Measurements from ENCODE around the gene B9D1.

Gene B9D1

DNA sequence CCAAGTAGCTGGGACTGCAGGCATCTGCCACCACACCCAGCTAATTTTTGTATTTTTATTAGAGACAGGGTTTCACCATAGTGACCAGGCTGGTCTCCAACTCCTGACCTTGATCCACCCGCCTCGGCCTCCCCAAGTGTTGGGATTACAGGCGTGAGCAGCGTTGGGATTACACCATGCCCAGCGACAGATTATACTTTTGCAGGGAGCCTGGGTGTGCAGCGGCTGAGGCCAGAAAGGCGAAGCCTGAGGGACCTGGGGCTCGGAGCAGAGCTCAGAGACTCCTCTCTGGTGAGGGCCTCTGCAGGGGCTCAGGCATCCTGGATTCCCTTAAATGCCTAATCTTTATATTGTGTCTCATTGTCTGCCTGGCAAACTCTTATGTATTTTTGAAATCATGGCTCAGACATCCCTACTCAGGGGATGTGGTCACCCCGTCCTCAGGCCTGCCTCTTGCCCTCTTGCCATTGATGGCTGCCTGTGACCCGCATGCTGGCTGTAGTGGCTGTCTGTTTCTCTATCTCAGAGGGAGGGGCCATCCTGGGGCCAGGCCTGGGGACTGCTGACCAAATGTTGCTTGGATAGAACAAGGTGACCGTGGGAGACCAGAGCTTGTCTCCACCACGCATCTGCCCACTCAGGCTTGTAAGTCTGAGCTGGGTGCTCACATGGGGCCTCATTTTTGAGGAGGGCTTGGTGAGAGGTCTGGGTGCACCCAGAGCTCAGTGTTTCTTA is 42.6 kb downstream of the B9D1 start:
- DNase-seq (ENCODE audit: low read depth), result no peak

DNA sequence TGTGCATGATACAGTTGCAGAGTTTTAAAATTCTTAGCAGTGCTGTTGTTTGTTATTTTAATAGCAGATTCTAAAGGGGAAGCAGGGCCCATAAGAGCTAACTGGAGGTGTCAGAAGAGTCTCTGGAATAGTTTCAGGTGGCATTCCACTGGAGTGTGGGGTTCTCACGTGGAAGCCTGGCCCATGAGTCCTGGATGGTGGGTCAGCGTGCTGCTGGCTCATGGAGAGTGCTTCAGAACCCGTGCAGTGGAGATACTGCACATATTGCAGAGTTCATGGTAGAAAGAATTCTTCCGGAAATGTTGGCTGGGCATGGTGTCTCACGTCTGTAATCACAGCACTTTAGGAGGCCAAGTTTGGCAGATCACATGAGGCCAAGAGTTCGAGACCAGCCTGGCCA is 43.9 kb downstream of the B9D1 start:
- DNase-seq (ENCODE audit: low read depth), result no peak

DNA sequence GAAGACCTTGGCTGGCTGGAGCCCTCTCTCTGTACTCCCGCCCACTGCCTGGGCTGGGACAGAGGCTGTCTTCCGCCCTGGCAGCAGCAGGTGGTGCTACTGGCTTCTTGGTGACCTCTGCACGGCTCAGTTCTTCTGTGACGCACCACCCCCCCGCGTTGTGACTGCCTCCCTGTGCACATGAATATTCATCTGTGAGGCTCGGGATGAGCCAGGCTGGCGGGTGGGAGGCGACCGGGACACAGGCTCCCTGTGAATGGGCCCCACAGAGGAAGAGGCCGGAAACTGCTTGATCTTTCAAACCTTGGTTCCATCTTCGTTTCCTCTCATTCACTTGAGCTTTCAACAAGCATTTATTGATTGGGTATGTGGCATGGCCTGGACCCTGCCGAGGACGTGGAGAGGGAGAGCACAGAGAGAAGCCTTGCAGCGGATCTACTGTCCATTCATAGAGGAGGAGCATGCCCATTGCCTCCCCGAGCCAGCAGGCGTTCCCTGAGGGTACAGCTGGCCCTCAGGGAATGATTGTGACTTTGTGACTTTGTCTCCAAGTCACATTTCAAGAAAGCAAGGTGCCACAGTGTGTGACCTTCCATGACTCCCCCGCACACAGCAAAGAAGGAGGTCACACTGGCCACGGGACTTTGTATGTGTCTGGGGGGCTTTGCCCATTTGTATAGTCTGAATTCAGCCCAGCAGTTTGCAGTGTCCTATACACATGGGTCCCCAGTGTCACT is 45.0 kb downstream of the B9D1 start:
- no peak for DNase-seq (ENCODE audit: low read depth)

DNA sequence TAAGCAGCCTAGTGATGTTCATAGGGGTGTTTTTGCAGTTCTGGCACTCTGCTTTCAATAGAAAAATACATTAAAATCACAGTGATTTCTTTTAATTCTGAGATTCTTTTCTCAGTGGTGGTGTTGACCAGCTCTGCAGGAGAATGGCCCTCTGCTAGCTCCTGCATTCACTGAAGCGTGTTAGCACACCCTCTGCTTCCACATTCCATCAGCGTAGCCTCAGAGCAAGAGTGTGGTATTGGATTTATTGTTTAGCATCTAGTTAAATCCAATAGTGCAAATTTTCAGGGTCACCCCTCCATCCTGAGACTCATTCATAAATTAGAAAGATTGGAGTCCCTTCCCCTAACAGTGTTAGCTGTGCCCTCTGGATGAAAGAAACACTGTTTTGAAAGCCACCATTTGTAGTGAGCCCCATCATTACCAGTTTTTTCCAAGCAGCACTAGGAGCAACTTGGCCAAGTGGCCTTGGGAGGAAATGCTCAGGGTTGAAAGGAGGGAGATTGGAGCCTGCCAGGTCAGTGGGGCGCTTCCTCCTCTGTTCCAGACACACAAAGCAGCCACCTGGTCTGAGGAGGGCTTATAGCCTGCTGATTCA is 45.7 kb downstream of the B9D1 start:
- no peak for DNase-seq (ENCODE audit: low read depth)

GRCh38 chr17:19315104-19315503 is 47.4 kb downstream of the B9D1 start:
- no peak for DNase-seq (ENCODE audit: low read depth)

- DNase-seq (ENCODE audit: low read depth), result no peak
Observed at GRCh38 chr17:19313746-19314651, 48.5 kb downstream of the B9D1 start.

- no peak for DNase-seq (ENCODE audit: low read depth)
Observed at GRCh38 chr17:19313066-19313745, 49.3 kb downstream of the B9D1 start.

DNA sequence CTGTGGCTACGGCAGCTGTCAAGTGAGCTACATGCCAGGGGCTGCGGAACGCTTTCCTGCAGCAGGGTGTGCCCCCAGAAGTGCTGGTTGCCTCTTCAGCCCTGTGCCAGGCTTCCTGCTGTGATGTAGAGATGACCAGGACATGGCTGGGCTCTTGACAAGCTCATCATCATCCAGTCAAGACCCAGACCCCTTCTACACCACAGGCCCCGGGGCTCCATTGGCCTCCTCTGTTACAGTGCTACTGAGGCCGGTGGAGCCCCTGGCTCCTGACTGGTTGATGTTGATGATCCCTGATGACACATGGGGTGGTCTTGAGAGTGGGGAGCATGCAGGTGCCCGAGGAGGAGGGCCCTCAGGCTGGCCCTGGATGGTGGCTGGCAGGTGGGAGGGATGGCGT is 50.1 kb downstream of the B9D1 start:
- DNase-seq (ENCODE audit: low read depth), result no peak

- no peak for DNase-seq (ENCODE audit: low read depth)
Observed at GRCh38 chr17:19311421-19312215, 50.9 kb downstream of the B9D1 start.

- no peak for DNase-seq (ENCODE audit: low read depth)
Observed at GRCh38 chr17:19311016-19311415, 51.5 kb downstream of the B9D1 start.

DNA sequence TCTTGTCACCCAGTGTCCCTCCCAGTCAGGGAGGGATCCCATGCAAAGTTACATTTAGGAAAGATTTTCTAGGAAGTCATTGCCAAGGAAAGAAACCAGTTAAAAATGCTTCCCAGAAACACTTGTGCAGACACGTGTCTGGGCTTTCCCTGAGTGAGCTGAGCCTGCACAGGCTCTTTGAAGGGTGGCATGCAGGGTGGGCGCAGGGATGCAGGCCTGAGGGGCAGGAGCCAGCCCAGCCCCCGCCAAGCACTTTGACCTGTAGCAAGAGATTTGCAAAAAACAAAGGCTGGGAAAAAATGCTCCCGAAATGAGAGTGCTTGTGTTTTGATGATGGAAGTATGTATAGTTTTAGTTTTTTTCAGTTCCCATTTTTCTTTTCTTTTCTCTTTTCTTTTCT is 52.4 kb downstream of the B9D1 start:
- no peak for DNase-seq (ENCODE audit: low read depth)

DNA sequence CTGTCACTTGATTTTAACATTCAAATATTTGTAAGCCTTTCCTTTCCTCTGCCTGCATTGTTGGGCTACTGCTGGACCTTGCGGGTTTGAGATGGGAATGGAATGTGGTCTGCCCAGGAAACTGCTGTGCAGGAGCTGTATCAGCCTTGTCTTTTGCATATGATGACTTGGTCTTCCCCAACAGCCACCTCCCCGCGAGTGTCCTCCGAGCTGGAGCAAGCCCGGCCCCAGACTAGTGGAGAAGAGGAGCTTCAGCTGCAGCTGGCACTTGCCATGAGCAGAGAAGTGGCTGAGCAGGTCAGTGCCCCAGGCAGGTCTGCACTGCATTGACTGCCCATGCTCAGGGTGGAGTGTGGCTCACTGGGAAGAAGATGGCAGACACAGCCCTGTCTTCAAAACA is 52.8 kb downstream of the B9D1 start:
- DNase-seq (ENCODE audit: low read depth), result no peak

DNA sequence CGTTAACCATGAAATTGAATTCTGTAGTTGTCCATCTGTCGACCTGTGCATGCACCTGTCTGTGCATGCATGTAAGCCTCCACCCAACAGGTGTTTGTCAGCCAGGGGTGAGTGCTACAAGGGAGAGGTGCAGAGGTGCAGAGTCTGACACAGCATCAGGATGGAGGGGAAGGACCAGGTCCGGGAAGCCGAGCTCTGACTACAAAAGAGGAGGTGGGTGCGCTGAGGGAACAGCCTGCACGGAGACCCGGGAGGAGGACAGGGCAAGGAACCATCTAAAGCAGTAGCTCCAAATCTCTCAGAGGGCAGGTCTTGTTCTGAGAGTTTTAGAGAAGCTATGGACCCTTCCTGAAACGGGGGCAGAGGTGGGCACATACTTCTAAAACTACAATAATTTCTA is 54.1 kb downstream of the B9D1 start:
- DNase-seq (ENCODE audit: low read depth), result no peak

DNA sequence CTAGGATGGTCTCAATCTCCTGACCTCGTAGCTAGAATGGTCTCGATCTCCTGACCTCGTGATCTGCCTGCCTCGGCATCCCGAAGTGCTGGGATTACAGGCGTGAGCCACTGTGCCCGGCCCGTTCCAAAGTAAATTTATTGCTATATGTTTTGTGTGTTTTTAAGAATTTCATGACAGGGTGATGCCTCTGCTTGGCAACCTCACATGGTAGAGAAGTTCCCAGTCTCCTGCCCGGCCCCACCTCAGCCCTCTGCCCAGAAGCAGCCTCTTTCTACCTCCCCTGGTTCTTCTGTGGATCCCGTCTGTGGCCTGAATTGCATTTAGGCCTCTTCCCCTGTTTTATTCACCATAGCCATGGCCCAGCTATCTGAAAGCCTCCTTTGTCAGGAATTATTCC is 55.0 kb downstream of the B9D1 start:
- no peak for DNase-seq (ENCODE audit: low read depth)

DNA sequence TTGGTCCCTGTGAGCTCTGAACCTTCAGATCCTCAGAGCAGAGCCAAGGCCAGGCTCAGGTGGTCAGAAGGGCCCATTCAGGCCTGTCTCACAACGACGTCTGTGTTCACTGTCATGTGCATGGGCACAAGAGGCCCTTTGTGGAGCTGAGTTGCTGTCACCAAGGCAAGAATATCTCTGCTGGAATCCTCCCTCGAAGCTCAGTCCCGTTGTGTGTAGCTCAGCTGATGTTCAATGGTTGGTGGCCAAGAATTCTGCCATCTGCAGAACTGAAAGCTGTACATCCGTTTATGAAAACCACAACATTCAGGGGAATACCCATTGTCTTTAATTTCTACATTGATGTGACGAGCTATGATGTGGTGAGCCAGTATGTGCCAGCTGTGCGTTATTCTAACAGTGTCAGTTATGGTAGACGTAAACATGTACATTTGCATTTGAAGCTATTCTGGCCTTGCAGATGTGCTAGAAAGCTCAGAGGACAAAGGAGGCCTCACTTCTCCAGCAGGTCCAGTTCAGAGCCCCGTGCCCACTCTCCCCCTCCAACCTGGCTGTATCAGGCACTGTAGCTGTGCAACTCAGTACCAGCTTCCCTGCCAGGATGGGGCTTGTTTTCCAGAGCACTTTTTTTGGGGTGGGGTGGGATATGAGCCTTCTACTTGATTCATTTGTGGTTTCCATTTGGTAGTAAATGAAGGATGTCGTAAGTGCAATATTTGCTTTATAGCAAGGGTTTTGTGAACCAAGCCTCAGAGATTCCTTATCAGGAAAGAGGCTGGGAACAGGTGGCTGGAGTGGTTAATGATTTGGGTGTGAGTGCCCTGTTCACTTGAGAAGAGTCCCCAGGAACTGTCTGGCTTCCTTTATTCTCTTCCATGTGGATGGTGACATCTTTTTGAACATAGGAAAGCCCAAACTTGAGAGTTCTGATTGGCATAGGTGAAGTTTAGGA is 56.1 kb downstream of the B9D1 start:
- no peak for DNase-seq (ENCODE audit: low read depth)

DNA sequence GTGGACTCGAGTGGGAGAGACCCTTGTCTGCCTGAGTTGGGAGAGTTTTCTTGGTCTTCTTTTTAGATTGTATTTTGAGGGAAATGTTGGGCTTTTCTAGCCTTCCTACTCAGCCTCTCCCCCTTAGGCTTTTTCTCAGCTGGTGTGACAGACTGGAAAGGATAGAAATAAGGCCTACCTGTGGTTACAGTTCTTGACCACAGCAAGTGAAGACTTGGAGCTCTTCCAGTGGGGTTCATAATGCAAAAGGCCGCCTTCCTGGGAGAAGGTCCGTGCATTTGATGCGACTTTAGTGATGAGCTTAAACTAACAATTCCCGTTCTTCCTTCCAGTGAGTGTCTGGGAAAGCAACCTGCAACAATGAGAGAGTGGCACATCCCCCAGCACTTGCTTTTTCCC is 56.8 kb downstream of the B9D1 start:
- DNase-seq (ENCODE audit: low read depth), result no peak

DNA sequence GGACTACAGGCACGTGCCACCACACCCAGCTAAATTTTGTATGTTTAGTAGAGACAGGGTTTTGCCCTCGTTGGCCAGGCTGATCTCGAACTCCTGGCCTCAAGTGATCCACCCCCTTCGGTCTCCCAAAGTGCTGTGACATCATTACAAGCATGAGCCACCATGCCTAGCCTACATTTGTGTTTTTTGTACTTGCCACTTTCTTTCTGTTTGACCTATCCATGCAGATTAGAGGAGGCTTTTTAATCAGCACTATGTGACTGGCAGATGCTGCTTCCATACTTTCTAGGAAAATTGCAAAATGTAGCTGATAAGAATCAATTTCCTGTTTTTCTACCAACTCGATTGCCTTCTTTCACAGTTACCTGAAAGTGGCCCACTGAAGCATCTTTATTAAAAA is 57.3 kb downstream of the B9D1 start:
- no peak for DNase-seq (ENCODE audit: low read depth)

DNA sequence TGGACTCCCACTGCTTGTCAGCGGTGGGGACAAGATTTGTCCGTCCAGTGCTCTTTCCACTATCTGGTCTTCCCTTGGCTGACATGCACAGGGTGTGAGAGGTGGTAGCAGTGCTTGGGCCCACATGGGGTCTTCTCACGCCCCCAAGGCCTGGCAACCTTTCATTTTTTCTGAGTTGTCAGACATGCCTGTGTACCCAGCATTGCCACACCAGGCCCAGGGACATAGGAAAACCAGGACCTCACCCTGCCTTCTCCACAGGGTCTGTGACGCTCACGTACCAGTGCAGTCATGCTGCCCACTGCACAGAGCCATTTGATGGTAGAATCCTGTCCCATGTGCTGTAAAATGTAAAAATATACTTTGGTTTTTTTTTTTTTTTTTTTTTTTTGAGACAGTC is 57.8 kb downstream of the B9D1 start:
- no peak for DNase-seq (ENCODE audit: low read depth)

- DNase-seq (ENCODE audit: low read depth), result no peak
Observed at GRCh38 chr17:19304209-19304608, 58.3 kb downstream of the B9D1 start.

DNA sequence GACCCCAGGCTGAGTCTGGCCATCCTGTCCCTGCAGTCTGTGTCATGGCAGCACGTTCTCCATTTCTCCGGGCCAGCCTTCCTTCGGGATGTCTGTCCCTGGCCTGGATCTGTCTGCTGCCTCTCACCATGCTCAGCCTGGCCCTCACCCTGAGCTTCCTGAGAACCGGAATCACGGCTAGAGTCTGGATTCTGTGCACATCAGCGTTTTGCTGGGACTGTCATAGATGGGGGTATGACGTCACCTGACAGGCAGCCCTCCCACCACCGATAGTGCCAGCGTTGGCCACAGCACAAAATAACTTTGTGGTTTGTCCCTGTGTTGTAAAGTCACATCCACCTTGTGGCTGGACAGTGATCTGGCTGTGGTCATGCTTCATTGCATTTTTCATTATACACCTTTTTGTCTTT is 59.2 kb downstream of the B9D1 start:
- no peak for DNase-seq (ENCODE audit: low read depth)
